Colonic mucosa (tissue), 4 donors: ENCODE results near the gene STXBP5L. TPM values are rescaled to one million over a fixed set of nuclear protein-coding genes. Genes with fewer than 3 reads are reported as not detected.

Experiments used
- DNase-seq: peaks from one replicate; pipeline ENCODE4 v3.0.0-alpha.2; 2020
- H3K27ac ChIP-seq: fragments of 200-600 bp; one replicate; pipeline ENCODE4 v1.8.0; 2021
- H3K27me3 ChIP-seq: fragments of 200-600 bp; one replicate; pipeline ENCODE4 v1.8.0; 2021
- H3K36me3 ChIP-seq: fragments of 200-600 bp; one replicate; pipeline ENCODE4 v1.8.0; 2021
- H3K4me1 ChIP-seq: fragments of 200-600 bp; one replicate; pipeline ENCODE4 v1.8.0; 2021; ENCODE audit warnings: mild to moderate bottlenecking
- H3K4me3 ChIP-seq: fragments of 200-600 bp; one replicate; pipeline ENCODE4 v1.8.0; 2021
- H3K9ac ChIP-seq, 2 donors: one replicate each; pipeline ENCODE4 v1.7.0; 2013; ENCODE audit warnings: control low read depth in 2 of 2, low read depth in 2 of 2, low read length in 2 of 2
- H3K9me3 ChIP-seq: fragments of 200-600 bp; one replicate; pipeline ENCODE4 v1.8.0; 2021
- intact Hi-C: fragments of 100-400 bp; cut with DNase I; formaldehyde crosslinking; loops from one replicate; pipeline ENCODE4 v1.14.1; 2022
- total RNA-seq, 2 donors: library from RNA; stranded (reverse); fragmentation: NEBNext Ultra II Directional in 1 of 2; extraction: Animal tissue kit (Norgen Biotek cat#: 25700) in 1 of 2; gene quantifications; one replicate each; pipeline ENCODE4 v1.2.1, GENCODE V29; 2021
- TF ChIP-seq, protein P1 (sequence below): fragments of 200-600 bp; IDR thresholded peaks from one replicate; pipeline ENCODE4 v1.8.0; 2022; ENCODE audit warnings: antibody characterized with exemption, mild to moderate bottlenecking
- donor health status: healthy.
- donor health status: DM: no; HTN: no; CAD: no.
- donor health status: DM: no; HTN: no; CAD: no.

STXBP5L gene
- total RNA-seq, 2 donors from 2014 or later, result 0.22 to 0.74 TPM

GRCh38 chr3:121231872-121232271 is 323.9 kb downstream of the STXBP5L start:
- Histone ChIP-seq H3K36me3 (no peaks in the 10 kb centered on the region), H3K27me3 (no peaks in the 10 kb centered on the region), H3K27ac (no peak overlapping the region), H3K9ac (no peak overlapping the region), H3K9me3 (no peaks in the 10 kb centered on the region), H3K4me3 (no peak overlapping the region), H3K4me1 (no peaks in the 10 kb centered on the region)
- TF ChIP-seq, protein P1, sequence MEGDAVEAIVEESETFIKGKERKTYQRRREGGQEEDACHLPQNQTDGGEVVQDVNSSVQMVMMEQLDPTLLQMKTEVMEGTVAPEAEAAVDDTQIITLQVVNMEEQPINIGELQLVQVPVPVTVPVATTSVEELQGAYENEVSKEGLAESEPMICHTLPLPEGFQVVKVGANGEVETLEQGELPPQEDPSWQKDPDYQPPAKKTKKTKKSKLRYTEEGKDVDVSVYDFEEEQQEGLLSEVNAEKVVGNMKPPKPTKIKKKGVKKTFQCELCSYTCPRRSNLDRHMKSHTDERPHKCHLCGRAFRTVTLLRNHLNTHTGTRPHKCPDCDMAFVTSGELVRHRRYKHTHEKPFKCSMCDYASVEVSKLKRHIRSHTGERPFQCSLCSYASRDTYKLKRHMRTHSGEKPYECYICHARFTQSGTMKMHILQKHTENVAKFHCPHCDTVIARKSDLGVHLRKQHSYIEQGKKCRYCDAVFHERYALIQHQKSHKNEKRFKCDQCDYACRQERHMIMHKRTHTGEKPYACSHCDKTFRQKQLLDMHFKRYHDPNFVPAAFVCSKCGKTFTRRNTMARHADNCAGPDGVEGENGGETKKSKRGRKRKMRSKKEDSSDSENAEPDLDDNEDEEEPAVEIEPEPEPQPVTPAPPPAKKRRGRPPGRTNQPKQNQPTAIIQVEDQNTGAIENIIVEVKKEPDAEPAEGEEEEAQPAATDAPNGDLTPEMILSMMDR, result no peak
- DNase-seq, result no peak
- intact Hi-C loops, result no loop called here

DNA sequence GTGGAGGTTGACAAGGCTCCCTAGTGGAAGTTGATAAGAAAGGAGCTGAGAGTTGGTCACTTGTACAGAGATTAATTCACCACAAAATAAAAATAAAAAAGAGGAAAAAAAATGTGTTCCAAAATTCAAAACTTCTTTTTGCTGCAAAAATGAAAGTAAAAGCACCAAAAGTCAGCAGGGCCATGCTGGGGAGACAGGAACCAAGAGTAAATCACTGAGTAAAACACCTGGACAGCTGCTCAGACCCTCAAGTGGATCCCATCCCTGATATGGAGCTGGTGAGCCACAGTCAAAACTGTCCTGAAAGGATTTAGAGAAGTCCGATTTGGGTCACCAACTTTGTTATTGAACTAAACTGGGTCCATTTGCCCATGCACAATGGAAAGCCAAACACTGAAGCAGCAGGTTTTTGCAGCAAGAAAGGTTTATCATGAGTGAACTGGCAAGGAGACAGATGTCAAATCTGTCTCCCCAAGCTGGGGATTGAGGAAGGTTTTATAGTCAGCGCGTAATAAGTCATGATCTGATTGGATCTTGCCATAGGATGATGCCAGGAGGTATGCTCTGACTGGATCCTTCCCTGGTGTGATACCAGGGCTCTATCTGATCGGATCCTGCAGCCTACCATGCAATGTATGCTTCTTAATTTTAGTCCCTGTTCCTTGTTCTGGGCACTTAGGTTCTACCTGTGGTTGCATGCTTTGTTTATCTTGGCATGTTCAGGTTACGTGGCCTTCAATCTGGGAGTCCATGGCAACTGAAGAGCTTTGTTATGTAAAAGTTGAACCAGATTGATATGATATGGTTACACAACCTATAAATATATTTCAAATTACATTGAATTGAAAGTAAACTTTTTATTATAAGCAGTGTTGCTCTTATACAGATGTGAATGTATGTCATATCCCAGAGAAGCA is 324.6 kb downstream of the STXBP5L start:
- Histone ChIP-seq H3K4me3 (no peak overlapping the region), H3K4me1 (no peaks in the 10 kb centered on the region), H3K9ac (no peak overlapping the region), H3K36me3 (no peaks in the 10 kb centered on the region), H3K27ac (no peak overlapping the region), H3K27me3 (no peaks in the 10 kb centered on the region), H3K9me3 (no peaks in the 10 kb centered on the region)
- TF ChIP-seq, protein P1, result no peak
- DNase-seq, result no peak
- intact Hi-C loops, result no loop called here

GRCh38 chr3:121243208-121243607 is 335.2 kb downstream of the STXBP5L start:
- Histone ChIP-seq H3K9ac (no peak overlapping the region), H3K36me3 (no peaks in the 10 kb centered on the region), H3K4me1 (no peaks in the 10 kb centered on the region), H3K9me3 (no peaks in the 10 kb centered on the region), H3K27me3 (no peaks in the 10 kb centered on the region), H3K27ac (no peak overlapping the region), H3K4me3 (no peak overlapping the region)
- intact Hi-C loops, result no loop called here
- TF ChIP-seq, protein P1, result no peak
- DNase-seq, result no peak

DNA sequence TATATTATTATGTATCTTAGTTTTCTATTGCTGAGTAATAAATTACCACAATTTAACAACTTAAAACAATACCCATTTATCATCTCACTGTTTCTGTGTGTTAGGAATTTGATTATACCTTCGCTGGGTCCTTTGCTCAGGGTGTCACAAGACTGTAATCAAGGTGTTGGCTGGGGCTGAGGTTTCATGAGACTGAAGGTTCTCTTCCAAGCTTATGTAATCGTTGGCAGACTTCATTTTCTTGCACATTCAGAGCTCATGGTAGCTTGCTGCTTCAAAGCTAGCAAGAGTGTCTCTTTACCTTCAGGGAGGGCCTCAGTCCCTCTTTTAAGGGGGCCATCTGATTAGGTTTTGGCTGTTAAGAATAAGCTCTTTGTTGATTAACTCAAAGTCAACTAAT is 344.7 kb downstream of the STXBP5L start:
- intact Hi-C loops, result no loop called here
- TF ChIP-seq, protein P1, result no peak
- DNase-seq, result no peak

GRCh38 chr3:121269389-121269788 is 361.4 kb downstream of the STXBP5L start:
- intact Hi-C loops, result no loop called here
- no peak for DNase-seq

More for the DNA sequence above, 344.7 kb downstream of the STXBP5L start:
- H3K36me3 ChIP-seq, result no peaks in the 10 kb centered on the region
- H3K9ac ChIP-seq, result no peak overlapping the region
- no peaks in the 10 kb centered on the region for H3K9me3 ChIP-seq
- H3K4me1 ChIP-seq, result no peaks in the 10 kb centered on the region
- no peaks in the 10 kb centered on the region for H3K27me3 ChIP-seq
- H3K27ac ChIP-seq, result no peak overlapping the region
- H3K4me3 ChIP-seq, result no peak overlapping the region

More at GRCh38 chr3:121269389-121269788, 361.4 kb downstream of the STXBP5L start:
- Histone ChIP-seq H3K4me1 (no peaks in the 10 kb centered on the region), H3K9me3 (no peaks in the 10 kb centered on the region), H3K27me3 (no peaks in the 10 kb centered on the region), H3K4me3 (no peak overlapping the region), H3K36me3 (no peaks in the 10 kb centered on the region), H3K9ac (no peak overlapping the region), H3K27ac (no peak overlapping the region)
- TF ChIP-seq, protein P1, result no peak
